ENCODE data around the gene KCTD5.

Gene KCTD5

GRCh38 chr16:2734844-2735515 is 52.7 kb downstream of the KCTD5 start:
- DNase-seq: no peak

- DNase-seq: no peak
Measured at GRCh38 chr16:2736476-2737237, 54.3 kb downstream of the KCTD5 start.

GRCh38 chr16:2737238-2737605 is 54.9 kb downstream of the KCTD5 start:
- DNase-seq: no peak

GRCh38 chr16:2737895-2738418 is 55.6 kb downstream of the KCTD5 start:
- DNase-seq: no peak

GRCh38 chr16:2738615-2739014 is 56.3 kb downstream of the KCTD5 start:
- no peak for DNase-seq

- DNase-seq: no peak
Measured at GRCh38 chr16:2739625-2740430, 57.5 kb downstream of the KCTD5 start.

- DNase-seq: no peak
Measured at GRCh38 chr16:2740476-2740875, 58.2 kb downstream of the KCTD5 start.

GRCh38 chr16:2741168-2741567 is 58.8 kb downstream of the KCTD5 start:
- no peak for DNase-seq

GRCh38 chr16:2742323-2743006 is 60.1 kb downstream of the KCTD5 start:
- DNase-seq: no peak

GRCh38 chr16:2743007-2743810 is 60.9 kb downstream of the KCTD5 start:
- DNase-seq: no peak

- DNase-seq: no peak
Measured at GRCh38 chr16:2744711-2745110, 62.4 kb downstream of the KCTD5 start.

GRCh38 chr16:2745116-2745890 is 63.0 kb downstream of the KCTD5 start:
- no peak for DNase-seq

- no peak for DNase-seq
Measured at GRCh38 chr16:2745961-2746360, 63.6 kb downstream of the KCTD5 start.

- DNase-seq: no peak
Measured at GRCh38 chr16:2748757-2749455, 66.6 kb downstream of the KCTD5 start.

- no peak for DNase-seq
Measured at GRCh38 chr16:2749476-2749875, 67.2 kb downstream of the KCTD5 start.

- no peak for DNase-seq
Measured at GRCh38 chr16:2749936-2750335, 67.6 kb downstream of the KCTD5 start.

GRCh38 chr16:2751577-2752034 is 69.3 kb downstream of the KCTD5 start:
- DNase-seq: no peak

GRCh38 chr16:2752035-2752849 is 69.9 kb downstream of the KCTD5 start, which contains the start of gene SRRM2:
SRRM2 (plus strand) TSS chr16:2752638; CDS start chr16:2756365, 3,727 bp downstream.
- DNase-seq: peak; percentile 95

All from stimulated activated naive CD4-positive, alpha-beta T cell treated with Interleukin-2 at 50 U/mL for 16 hours (primary cell).